Esophagus squamous epithelium (tissue), 4 donors: ENCODE data around the gene UCKL1.

Experiments used
- CTCF ChIP-seq, 6 experiments: fragments of 450-650 bp in 4 of 6; fragments of 200-600 bp in 2 of 6; sonication (generic) in 2 of 6; IDR thresholded peaks; one replicate each; pipeline ENCODE4 v1.5.1; 2016 to 2019; ENCODE audit warnings: antibody characterized with exemption in 6 of 6, mild to moderate bottlenecking in 4 of 6, moderate library complexity in 4 of 6
- POLR2A ChIP-seq, 4 donors: fragments of 450-650 bp; IDR thresholded peaks; one replicate each; pipeline ENCODE4 v1.6.1; 2017; ENCODE audit warnings: antibody characterized with exemption in 4 of 4, mild to moderate bottlenecking in 4 of 4, moderate library complexity in 3 of 4

GRCh38 chr20:63976980-63977738 is 20.9 kb upstream of the UCKL1 start:
- TF ChIP-seq POLR2A (IDR thresholded peaks at IDR 0.05), result no peak
- no peak for TF ChIP-seq CTCF (IDR thresholded peaks at IDR 0.05)
